ENCODE measurements around the gene C14orf39.
A peak's percentile ranks its signal among the peaks of the same experiment; 100 is the strongest.

Gene C14orf39

DNA sequence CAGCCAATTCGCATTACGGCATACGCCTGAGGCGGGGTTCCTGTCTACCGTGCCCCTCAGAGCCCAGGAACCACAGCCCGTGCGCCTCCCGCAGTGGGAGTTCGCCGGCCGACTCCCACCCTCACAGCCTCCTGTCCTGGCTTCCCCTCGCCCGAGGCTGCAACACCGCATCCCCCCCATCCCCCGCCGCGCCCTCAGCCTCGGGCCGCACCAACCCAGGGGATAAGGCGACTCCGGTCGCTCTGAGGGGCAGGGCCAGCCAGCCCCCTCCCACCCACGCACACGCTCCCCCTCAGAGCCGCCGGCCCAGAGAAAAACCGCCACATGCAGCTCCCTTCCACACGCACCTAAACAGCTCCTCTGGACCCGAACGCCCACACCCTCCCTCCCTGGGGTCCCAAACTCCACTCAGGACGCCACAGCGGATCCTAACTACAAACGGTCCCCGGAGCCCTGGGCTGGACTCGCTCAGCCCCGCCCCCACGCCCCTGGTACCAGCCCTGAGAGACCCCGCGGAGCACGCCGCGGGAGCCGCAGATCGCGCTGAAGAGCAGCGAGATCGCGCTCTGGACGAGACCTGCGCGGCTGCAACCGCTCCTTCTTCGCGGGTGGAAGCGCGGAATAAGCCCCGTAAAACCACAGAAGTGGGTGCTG, at the start of gene C14orf39 (continued):
- no peak for TF ChIP-seq ZNF10 (tag by site-specific recombination; IDR thresholded peaks at IDR 0.05)
- TF ChIP-seq ZNF146 (tag by site-specific recombination; IDR thresholded peaks at IDR 0.05), result no peak
- TF ChIP-seq ZNF658 (tag by site-specific recombination; IDR thresholded peaks at IDR 0.05), result no peak
- TF ChIP-seq, protein P1, sequence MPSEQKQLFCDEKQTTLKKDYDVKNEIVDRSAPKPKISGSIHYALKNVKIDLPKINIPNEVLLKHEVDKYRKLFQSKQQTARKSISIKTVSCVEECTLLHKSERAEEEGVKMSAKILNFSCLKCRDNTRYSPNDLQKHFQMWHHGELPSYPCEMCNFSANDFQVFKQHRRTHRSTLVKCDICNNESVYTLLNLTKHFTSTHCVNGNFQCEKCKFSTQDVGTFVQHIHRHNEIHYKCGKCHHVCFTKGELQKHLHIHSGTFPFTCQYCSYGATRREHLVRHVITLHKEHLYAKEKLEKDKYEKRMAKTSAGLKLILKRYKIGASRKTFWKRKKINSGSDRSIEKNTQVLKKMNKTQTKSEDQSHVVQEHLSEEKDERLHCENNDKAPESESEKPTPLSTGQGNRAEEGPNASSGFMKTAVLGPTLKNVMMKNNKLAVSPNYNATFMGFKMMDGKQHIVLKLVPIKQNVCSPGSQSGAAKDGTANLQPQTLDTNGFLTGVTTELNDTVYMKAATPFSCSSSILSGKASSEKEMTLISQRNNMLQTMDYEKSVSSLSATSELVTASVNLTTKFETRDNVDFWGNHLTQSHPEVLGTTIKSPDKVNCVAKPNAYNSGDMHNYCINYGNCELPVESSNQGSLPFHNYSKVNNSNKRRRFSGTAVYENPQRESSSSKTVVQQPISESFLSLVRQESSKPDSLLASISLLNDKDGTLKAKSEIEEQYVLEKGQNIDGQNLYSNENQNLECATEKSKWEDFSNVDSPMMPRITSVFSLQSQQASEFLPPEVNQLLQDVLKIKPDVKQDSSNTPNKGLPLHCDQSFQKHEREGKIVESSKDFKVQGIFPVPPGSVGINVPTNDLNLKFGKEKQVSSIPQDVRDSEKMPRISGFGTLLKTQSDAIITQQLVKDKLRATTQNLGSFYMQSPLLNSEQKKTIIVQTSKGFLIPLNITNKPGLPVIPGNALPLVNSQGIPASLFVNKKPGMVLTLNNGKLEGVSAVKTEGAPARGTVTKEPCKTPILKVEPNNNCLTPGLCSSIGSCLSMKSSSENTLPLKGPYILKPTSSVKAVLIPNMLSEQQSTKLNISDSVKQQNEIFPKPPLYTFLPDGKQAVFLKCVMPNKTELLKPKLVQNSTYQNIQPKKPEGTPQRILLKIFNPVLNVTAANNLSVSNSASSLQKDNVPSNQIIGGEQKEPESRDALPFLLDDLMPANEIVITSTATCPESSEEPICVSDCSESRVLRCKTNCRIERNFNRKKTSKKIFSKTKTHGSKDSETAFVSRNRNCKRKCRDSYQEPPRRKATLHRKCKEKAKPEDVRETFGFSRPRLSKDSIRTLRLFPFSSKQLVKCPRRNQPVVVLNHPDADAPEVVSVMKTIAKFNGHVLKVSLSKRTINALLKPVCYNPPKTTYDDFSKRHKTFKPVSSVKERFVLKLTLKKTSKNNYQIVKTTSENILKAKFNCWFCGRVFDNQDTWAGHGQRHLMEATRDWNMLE (tag by site-specific recombination; conservative IDR thresholded peaks at IDR 0.05; ENCODE audit: low read depth), result 0 out of 2 replicates have a peak, but pooled peaks have one; percentile 22
- no peak for TF ChIP-seq RBAK (tag by site-specific recombination; IDR thresholded peaks at IDR 0.05)
- TF ChIP-seq ZNF248 (tag by site-specific recombination; IDR thresholded peaks at IDR 0.05), result no peak
- no peak for TF ChIP-seq ZNF354C (tag by site-specific recombination; IDR thresholded peaks at IDR 0.05; ENCODE audit: borderline replicate concordance, low read depth)
- TF ChIP-seq, protein P2, sequence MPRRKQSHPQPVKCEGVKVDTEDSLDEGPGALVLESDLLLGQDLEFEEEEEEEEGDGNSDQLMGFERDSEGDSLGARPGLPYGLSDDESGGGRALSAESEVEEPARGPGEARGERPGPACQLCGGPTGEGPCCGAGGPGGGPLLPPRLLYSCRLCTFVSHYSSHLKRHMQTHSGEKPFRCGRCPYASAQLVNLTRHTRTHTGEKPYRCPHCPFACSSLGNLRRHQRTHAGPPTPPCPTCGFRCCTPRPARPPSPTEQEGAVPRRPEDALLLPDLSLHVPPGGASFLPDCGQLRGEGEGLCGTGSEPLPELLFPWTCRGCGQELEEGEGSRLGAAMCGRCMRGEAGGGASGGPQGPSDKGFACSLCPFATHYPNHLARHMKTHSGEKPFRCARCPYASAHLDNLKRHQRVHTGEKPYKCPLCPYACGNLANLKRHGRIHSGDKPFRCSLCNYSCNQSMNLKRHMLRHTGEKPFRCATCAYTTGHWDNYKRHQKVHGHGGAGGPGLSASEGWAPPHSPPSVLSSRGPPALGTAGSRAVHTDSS (tag by site-specific recombination; IDR thresholded peaks at IDR 0.05), result no peak
- TF ChIP-seq YY2 (tag by site-specific recombination; IDR thresholded peaks at IDR 0.05), result no peak
- peak; percentile 61 for TF ChIP-seq EGR2 (tag by site-specific recombination; IDR thresholded peaks at IDR 0.05; ENCODE audit: low read depth)
- TF ChIP-seq ZFP37 (tag by site-specific recombination; IDR thresholded peaks at IDR 0.05), result no peak
- peak; percentile 47 for TF ChIP-seq ZIC2 (tag by site-specific recombination; IDR thresholded peaks at IDR 0.05)
- TF ChIP-seq ZSCAN23 (tag by site-specific recombination; IDR thresholded peaks at IDR 0.05), result no peak
- no peak for TF ChIP-seq ZNF221 (tag by site-specific recombination; IDR thresholded peaks at IDR 0.05; ENCODE audit: borderline replicate concordance)
- no peak for TF ChIP-seq ZNF23 (tag by site-specific recombination; IDR thresholded peaks at IDR 0.05; ENCODE audit: borderline replicate concordance)

DNA sequence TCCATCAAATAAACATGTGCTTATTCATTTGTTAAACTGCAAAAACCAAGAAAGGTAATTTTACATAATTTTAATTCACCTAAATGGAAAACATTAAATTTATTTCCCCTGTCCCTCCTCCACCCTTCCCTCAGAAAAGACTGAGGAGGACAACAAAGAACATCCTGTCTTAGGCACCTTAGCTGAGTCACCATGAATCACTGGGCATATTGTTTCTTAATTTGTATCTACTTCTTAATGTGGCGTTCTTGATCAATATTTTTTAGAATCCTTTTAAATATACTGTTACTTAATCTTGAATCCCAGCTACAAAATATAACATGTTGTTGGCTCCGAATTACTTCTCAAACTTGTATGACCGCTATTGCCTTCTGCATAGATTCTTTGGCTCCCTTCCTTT, 46.6 kb upstream of the C14orf39 start:
- no peak overlapping the region for H3K27ac ChIP-seq (ENCODE audit: extremely low read depth, low read depth, low read length)
- ChIA-PET CTCF (no interaction called here), POLR2A (no interaction called here)
- no peaks in the 10 kb centered on the region for H3K9me3 ChIP-seq (ENCODE audit: control insufficient read depth, insufficient read depth, low read depth, low read length)
- TF ChIP-seq ZNF10 (tag by site-specific recombination; IDR thresholded peaks at IDR 0.05) (no peak), RBAK (tag by site-specific recombination; IDR thresholded peaks at IDR 0.05) (no peak), ZNF549 (tag by site-specific recombination; IDR thresholded peaks at IDR 0.05) (no peak), ZNF37A (tag by site-specific recombination; IDR thresholded peaks at IDR 0.05) (no peak)
- H3K36me3 ChIP-seq (ENCODE audit: control insufficient read depth in 2 of 2, insufficient read depth in 1 of 2, low read length in 2 of 2), result no peaks in the 10 kb centered on the region
- H3K4me3 ChIP-seq (ENCODE audit: low read depth, low read length), result no peak overlapping the region
- H3K4me1 ChIP-seq (ENCODE audit: control insufficient read depth, insufficient read depth, low read length), result no peaks in the 10 kb centered on the region
